Middle frontal gyrus (tissue), 1 donor: ENCODE measurements around the gene PLEKHN1.
"Not testable (repeated sequence)": the region's sequence is repeated elsewhere in the genome, so short reads cannot be mapped to it uniquely, and the experiment has no call there.

Experiments
- DNase-seq: peaks from one replicate; pipeline ENCODE4 v3.0.0-alpha.2; 2015; ENCODE audit warnings: low spot score; ENCODE audit errors: extremely low spot score

Gene PLEKHN1

DNA sequence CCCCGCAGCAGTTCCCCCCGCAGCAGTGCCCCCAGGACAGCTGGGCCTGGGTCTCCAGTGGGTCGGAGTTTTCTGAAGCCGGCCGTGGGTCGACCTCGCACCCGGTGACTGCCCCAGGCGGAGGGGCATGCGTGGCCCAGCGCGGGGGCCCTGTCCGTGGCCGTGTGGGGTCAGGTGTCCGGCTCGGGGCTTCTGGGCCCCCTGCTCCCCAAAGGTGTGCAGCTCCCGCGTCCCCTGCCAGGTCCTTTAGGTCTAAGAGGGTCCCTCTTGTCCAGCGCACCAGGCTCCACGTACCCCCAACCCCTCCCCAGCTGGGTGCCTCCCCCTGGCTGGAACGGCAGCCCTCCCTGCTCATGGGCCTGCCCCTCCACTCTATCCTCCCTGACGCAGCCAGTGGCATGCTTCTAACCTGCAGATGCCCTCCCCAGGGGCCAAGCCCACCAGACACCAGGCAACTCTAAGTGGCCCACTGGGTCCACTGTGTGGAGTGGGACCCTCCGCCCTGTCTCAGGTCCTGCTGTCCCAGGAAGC is 39.6 kb downstream of the PLEKHN1 start:
- no peak for DNase-seq

DNA sequence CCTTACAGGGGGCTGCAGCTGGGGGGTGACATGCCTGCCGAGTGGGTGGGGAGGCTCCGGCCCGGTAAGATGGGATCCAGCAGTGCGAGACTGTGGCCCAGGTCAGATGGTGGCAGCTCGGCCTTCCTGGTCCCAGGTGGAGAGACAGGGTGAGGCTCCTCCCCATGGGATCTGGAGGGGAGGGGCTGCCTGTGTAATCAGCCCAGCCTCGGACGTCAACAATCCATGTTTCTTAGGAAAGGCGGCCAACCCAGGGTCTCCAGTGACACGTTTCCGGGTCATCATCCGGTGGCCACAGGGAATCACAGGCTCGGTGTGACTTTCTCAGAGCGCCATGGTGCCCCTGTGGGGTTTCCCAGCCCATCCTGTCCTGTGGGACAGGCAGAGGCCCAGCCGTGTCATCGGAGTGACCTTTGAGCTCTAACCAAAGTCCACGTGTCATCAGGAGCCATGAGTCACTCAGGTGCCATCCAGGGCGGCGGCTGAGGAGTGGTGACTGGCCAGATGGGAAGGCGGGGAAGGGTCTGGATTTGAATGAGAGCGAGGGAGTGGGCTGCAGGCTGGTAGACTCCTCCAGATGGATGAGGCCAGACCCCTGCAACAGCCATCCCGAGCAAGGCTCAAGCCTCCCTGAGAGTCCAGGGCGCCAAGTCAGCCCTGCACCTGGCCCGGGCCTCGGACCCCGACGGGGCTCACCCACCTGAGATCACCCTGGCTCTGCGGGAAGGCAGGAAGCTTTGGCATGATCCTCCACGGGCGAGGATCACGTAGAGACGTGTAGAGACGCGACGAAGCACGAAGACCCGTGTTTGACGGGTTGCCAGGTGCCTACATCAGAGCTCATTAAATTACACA is 40.2 kb downstream of the PLEKHN1 start:
- DNase-seq, result no peak

DNA sequence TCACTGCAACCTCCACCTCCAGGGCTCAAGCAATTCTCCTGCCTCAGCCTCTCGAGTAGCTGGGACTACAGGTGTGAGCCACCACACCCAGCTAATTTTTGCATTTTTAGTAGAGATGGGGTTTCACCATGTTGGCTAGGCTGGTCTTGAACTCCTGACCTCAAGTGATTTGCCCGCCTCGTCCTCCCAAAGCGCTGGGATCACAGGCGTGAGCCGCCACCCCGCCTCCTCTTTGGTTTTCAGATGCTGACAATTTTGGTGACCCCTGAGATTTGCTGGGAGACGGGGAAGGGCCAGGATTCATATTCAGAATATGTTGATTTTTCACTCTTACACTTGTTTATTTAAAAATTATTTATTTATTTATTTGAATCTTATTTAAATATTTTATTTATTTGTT is 43.8 kb downstream of the PLEKHN1 start:
- DNase-seq, result not testable (repeated sequence)

GRCh38 chr1:1011396-1011949 is 45.2 kb downstream of the PLEKHN1 start:
- DNase-seq, result no peak

DNA sequence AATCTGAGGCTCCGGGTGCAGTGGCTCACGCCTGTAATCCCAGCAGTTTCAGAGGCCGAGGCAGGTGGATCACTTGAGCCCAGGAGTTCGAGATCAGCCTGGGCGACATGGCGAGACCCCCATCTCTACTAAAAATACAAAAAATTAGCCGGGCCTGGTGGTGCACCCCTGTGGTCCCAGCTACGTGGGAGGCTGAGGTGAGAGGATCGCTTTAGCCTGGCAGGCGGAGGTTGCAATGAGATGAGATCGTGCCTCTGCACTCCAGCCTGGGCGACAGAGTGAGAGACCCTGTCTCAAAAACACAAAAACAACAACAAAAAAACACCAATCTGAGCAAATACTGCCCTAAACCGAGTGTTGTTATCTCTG is 46.4 kb downstream of the PLEKHN1 start:
- DNase-seq, result not testable (repeated sequence)

- DNase-seq, result peak; percentile 70
Observed at GRCh38 chr1:1013105-1013921, 47.0 kb downstream of the PLEKHN1 start, which contains the start of gene ISG15. ISG15 (plus strand) TSS chr1:1013497; CDS start chr1:1013574, 77 bp downstream.

- no peak for DNase-seq
Observed at GRCh38 chr1:1013922-1014648, 47.8 kb downstream of the PLEKHN1 start.

DNA sequence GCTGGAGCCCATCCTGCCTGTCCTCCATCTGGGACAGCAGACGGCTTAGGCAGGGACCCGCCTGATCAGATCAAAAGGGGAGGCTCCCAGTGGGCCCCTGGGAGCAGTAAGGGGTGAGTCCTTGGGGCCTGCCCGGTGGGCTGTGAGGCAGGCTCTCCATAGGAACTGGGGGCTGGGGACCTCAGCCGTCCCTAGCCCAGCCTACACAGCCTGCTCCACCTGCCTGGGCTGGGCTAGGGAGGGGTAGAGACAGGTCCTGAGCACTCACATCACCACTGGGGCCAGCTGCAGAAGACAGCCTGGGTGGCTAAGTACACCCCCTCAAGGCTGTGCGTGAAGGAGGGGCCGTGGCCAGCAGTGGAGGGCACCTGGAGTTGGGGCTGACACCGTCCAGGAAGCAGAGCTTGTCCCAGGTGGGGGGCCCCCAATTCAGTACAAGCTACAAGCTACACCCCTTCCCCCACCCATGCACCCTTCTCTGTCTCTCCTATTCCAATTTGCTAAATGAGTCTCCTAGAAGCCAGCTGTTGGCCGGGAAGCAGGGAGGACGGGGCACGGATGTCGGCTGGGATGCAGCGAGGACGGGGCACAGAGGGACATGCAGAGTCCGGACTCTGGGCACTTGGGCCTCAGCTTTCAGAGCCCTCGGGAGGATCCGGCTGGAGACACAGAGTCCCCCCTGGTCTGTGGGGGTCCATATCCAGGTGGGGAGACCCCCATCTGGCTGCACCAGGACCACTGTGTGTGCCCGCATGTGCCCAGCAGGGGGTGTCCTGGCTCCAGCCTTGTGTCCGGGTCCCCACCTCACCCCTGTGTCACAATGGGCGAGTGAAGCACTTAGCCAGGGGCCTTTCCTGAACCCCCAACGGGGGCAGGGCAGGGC is 48.8 kb downstream of the PLEKHN1 start:
- DNase-seq, result no peak

- DNase-seq, result not testable (repeated sequence)
Observed at GRCh38 chr1:1017397-1018320, 51.4 kb downstream of the PLEKHN1 start.

- not testable (repeated sequence) for DNase-seq
Observed at GRCh38 chr1:1018321-1018685, 52.0 kb downstream of the PLEKHN1 start.

DNA sequence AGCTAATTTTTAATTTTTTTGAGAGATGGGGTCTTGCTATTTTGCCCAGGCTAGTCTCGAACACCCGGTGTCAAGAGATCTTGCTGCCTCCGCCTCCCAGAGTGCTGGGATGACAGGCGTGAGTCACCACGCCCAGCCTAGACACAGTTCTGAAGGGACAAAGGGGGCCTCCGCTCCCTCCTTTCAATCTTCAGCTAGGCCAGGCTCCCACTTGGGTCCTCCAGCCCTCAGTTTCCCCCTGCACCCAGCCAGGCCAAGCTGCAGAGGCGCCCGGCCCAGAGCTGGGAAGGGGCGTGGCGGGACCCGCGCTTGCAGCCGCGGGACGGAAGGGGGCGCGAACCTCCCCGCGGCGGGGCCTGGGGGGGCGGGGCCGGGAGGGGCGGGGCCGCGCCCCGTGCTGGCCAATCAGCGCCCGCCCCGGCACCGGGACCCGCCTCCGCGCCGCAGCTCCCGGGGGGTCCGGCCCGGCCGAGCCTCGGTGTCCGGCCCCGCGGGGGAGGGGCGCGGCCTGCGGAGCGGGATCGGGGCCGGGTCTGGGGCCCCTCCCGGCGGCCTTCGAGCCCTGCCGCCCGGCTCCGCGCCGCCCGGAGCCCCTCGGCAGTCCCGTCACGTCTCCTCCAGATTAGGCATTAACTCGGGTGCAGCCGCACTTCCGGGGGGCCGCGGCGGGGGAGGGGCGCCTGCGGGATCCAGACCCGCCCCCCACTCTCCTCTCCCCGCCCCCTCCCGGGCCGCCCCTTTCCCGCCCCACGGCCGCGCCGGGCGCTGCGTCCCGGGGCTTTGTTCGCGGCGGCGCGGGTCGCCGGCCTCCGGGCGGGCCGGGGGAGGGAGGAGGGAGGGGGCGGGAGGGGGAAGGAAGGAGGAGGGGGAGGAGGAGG is 53.1 kb downstream of the PLEKHN1 start:
- peak; percentile 70 for DNase-seq

DNA sequence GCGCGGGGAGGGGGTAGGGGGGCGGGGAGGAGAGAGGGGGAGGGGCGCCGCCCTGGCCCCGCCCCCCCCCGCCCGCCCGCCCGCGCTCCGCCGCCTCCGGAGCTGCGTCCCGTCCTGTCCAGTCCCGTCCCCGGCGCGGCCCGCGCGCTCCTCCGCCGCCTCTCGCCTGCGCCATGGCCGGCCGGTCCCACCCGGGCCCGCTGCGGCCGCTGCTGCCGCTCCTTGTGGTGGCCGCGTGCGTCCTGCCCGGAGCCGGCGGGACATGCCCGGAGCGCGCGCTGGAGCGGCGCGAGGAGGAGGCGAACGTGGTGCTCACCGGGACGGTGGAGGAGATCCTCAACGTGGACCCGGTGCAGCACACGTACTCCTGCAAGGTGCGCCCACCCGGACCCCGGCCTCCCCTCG is 53.7 kb downstream of the PLEKHN1 start, which contains the start of gene AGRN:
TSS of gene AGRN (plus strand) at position 121 of the 405 bp plus-strand sequence. CDS start at position 174, 53 bp downstream.
- DNase-seq, result no peak

DNA sequence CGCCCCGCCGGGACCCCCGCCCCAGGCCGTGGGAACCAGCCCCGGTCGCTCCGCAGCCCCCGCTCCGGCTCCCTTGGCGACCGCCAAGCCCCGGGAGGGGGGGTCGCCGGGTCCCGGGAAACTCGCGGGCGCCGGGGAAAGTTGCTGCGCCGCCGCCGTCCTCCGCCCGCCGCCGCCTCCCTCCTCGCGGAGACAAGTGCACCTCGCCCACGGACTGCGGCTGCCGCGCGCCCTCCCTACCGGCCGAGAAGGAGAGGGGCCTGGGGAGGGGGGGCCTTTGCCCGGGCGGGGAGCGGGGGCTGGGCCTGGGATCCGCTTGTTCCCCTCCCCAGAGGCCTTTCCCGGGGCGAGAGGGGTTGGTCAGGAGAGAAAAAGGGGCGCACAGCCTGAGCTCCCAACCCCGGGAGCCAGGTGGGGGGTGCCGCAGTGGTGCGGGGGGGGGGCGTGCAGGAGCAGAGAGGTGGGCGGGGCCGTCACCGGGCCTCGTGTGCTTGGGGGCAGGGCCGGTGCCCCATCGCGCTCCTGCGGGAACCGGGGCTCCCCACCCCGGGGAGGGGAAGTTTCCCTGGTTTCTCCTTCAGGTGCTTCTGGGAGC is 54.2 kb downstream of the PLEKHN1 start:
- no peak for DNase-seq

GRCh38 chr1:1021010-1021919 is 55.0 kb downstream of the PLEKHN1 start:
- no peak for DNase-seq

GRCh38 chr1:1021920-1022259 is 55.6 kb downstream of the PLEKHN1 start:
- no peak for DNase-seq

DNA sequence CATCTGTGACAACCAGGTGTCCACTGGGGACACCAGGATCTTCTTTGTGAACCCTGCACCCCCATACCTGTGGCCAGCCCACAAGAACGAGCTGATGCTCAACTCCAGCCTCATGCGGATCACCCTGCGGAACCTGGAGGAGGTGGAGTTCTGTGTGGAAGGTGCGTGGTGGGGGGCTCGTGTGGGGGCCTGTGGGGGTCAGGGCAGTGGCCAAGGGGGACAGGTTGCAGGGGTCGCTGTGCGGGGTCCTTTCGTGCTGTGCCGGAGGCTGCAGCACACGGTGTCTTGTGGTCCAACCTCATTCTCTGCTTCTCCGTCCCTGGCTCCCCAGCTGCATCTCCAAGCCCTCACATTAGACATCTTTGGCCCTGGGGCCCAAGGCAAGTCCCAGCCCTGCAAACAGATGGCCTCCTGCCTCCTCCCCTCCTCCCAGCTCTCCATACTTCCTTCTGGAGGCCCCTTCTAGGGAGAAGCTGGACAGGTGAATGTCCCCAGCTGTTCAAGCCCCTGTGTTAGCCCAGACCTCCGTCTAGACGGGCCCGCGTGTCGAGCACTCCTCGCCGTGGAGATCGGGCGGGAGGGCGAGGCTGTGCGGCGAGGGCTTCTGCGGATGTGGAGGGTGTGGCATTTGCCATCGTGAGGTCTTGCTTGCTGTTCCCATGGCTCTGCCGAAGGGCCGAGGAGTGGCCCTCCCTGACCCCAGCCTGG is 56.2 kb downstream of the PLEKHN1 start:
- DNase-seq, result no peak
